Stomach (tissue), 4 donors: Measurements from ENCODE around the gene P2RX4.

Experiments used
- EP300 ChIP-seq: sonication (generic); formaldehyde crosslinking; IDR thresholded peaks from one replicate; pipeline ENCODE4 v1.6.1; 2017; ENCODE audit warnings: antibody characterized with exemption
- POLR2A ChIP-seq, 4 donors: fragments of 450-650 bp; IDR thresholded peaks; one replicate each; pipeline ENCODE4 v1.6.1; 2016; ENCODE audit warnings: antibody characterized with exemption in 4 of 4, control low read depth in 2 of 4, mild to moderate bottlenecking in 1 of 4, moderate library complexity in 1 of 4
- POLR2AphosphoS5 ChIP-seq, 3 donors: sonication (generic); formaldehyde crosslinking; IDR thresholded peaks; one replicate each; pipeline ENCODE4 v1.6.1; 2016; ENCODE audit warnings: antibody characterized with exemption in 3 of 3
- TF ChIP-seq, protein P1 (sequence below), 7 experiments: fragments of 450-650 bp in 4 of 7; fragments of 200-600 bp in 3 of 7; sonication (generic) in 3 of 7; IDR thresholded peaks; one replicate each; pipeline ENCODE4 v1.5.1; 2016 to 2019; ENCODE audit warnings: antibody characterized with exemption in 7 of 7, control low read depth in 2 of 7, mild to moderate bottlenecking in 1 of 7

DNA sequence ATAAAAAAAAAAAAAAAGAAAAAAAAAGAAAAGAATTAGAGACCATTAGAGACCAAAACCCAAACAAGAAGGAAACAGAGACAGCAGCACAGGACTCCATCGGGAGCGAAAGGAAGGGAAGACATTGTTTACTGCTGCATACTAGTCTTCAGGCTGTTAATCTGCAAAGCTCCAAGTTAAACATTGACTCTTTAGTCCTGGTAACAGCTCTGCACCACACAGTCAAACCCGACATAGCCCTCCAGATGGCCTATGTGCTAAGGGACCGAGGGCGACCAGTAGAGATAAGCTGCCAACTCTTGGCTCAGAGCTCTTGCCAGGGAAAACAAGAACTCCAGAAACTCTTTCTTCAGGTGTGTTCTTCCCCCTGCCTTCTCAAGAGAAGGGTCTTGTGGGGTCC is 7.8 kb downstream of the P2RX4 start:
- TF ChIP-seq, protein P1, sequence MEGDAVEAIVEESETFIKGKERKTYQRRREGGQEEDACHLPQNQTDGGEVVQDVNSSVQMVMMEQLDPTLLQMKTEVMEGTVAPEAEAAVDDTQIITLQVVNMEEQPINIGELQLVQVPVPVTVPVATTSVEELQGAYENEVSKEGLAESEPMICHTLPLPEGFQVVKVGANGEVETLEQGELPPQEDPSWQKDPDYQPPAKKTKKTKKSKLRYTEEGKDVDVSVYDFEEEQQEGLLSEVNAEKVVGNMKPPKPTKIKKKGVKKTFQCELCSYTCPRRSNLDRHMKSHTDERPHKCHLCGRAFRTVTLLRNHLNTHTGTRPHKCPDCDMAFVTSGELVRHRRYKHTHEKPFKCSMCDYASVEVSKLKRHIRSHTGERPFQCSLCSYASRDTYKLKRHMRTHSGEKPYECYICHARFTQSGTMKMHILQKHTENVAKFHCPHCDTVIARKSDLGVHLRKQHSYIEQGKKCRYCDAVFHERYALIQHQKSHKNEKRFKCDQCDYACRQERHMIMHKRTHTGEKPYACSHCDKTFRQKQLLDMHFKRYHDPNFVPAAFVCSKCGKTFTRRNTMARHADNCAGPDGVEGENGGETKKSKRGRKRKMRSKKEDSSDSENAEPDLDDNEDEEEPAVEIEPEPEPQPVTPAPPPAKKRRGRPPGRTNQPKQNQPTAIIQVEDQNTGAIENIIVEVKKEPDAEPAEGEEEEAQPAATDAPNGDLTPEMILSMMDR (IDR thresholded peaks at IDR 0.05), result no peak
- TF ChIP-seq EP300 (no peak), POLR2A (IDR thresholded peaks at IDR 0.05) (no peak), POLR2AphosphoS5 (IDR thresholded peaks at IDR 0.05) (peak in 2 of 3 donors; percentile 20 to 64)
